ENCODE measurements around the gene ERP29.
"Not testable (repeated sequence)": the region's sequence is repeated elsewhere in the genome, so short reads cannot be mapped to it uniquely, and the experiment has no call there.

The ERP29 gene

DNA sequence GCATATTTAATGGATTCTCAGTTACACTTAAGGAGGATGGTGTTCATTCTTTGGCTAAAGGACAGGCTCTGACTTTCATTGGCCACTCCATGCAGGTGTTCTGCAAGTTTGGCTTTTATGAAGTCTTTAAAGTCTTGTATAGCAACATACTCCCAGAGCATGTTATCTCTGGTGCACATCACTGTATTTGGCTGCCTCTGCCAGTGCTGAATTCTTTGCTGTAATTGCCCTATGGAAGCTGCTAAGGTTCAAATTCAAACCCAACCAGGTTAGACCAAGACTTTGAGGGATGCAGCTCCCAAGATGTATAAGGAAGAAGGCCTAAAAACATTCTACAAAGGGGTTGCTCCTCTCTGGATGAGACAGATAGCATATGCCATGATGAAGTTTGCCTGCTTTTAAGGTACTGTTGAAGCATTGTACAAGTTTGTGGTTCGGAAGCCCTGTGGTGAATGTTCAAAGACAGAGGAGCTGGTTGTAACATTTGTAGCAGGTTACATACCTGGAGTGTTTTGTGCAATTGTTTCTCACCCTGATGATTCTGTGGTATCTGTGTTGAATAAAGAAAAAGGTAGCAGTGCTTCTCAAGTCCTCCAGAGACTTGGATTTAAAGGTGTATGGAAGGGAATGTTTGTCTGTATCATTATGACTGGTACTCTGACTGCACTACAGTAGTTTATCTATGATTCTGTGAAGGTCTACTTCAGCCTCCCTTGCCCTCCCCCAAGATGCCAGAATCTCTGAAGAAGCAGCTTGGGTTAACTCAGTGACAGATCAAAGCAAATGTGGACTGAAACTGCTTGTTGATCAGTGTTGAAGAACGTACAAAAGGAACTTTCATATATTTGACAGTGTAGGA is 19.7 kb upstream of the ERP29 start:
- TF ChIP-seq ZFX (IDR thresholded peaks at IDR 0.05; ENCODE audit: borderline replicate concordance): no peak
- TF ChIP-seq, protein P1, sequence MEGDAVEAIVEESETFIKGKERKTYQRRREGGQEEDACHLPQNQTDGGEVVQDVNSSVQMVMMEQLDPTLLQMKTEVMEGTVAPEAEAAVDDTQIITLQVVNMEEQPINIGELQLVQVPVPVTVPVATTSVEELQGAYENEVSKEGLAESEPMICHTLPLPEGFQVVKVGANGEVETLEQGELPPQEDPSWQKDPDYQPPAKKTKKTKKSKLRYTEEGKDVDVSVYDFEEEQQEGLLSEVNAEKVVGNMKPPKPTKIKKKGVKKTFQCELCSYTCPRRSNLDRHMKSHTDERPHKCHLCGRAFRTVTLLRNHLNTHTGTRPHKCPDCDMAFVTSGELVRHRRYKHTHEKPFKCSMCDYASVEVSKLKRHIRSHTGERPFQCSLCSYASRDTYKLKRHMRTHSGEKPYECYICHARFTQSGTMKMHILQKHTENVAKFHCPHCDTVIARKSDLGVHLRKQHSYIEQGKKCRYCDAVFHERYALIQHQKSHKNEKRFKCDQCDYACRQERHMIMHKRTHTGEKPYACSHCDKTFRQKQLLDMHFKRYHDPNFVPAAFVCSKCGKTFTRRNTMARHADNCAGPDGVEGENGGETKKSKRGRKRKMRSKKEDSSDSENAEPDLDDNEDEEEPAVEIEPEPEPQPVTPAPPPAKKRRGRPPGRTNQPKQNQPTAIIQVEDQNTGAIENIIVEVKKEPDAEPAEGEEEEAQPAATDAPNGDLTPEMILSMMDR (IDR thresholded peaks at IDR 0.05): no peak
- H3K27ac ChIP-seq: no peak overlapping the region

DNA sequence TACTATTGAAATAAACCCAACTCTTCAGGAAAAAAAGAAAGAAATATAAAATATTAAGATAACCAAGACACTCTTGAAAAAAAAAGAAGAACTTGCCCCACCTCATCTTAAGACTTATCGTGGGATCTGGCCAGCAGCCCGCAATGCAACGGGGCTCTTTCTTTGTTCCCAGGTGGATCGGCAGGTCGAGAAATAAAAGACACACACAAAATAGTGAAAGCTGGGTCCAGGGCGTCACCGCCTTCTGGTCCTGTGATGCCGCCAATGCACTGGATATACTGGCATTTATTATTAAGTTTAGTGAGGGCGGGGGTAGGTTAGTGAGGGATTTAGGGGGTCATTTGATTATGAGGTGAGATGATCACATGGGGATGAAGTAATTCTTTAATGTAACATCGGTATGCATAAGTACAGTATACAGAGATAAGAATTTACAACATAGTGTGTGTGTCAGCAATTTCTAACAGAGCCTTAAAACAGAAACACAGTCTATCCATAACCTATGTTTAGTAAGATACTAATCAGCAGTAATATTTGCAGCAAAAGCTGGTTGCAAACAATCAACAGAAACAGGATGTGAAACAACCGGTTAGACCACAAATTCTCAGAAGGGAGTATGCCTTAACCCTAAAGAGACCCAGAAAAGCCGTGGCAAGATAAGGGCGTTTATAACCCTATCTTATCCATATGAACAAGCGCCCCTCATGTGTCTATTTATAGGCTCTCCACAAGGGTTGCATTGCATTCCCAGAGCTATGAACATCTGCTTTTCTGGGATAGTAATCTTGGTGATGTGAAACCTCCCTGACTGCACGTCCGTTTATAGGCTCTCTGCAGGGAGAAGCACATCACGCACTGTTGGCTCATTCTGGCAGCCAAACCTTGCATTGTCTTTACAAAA is 18.8 kb upstream of the ERP29 start:
- H3K27ac ChIP-seq: not testable (repeated sequence)

DNA sequence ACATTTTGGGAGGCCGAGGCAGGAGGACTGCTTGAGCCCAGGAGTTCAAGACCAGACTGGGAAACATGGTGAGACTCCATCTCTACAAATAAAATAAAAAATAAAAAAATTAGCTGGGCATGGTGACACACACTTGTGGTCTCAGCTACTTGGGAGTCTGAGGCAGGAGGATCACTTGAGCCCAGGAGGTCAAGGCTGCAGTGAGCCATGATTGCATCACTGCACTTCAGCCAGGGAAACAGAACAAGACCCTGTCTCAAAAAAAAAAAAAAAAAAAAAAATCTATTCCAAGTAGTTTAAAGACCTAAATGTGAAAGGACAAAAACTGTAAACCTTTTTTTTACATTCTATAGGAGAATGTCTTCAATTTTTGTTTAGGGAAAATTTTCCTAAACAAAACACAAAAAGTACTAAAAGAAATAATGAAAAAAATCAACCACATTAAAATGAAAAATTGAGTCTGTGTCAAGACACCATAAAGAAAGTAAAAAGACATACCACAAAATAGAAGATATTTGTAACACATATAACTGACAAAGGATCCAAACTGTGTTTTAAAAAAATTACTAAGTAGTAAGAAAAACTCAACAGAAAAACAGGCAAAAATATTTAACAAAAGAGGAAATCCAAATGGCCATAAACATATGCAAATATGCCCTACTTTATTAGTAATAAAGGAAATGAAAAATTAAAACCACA is 17.3 kb upstream of the ERP29 start:
- no peak overlapping the region for H3K27ac ChIP-seq
- TF ChIP-seq, protein P1 (IDR thresholded peaks at IDR 0.05): no peak
- no peak for TF ChIP-seq ZFX (IDR thresholded peaks at IDR 0.05; ENCODE audit: borderline replicate concordance)

GRCh38 chr12:111997300-111997699 is 15.9 kb upstream of the ERP29 start:
- H3K27ac ChIP-seq: no peak overlapping the region
- TF ChIP-seq, protein P1 (IDR thresholded peaks at IDR 0.05): no peak
- TF ChIP-seq ZFX (IDR thresholded peaks at IDR 0.05; ENCODE audit: borderline replicate concordance): no peak

DNA sequence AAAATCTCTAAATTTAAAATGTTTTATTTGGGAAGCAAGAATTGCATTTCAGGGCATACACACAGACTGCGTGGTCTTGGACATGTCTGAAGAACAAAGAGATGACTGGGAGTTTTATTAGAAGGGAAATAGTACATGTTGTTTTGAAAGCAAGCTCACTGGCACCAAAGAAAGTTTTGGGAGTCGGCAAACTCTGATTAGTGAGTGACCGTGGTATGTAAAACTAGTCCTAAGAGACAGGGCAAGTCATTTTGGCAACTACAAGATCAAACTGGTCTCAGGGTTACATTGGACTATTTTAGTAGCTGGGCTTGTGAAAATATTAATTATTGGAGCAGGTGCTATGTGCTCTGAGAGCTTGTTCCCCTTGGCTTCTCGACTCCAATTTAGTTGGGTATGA is 15.2 kb upstream of the ERP29 start:
- no peak overlapping the region for H3K27ac ChIP-seq
- TF ChIP-seq, protein P1 (IDR thresholded peaks at IDR 0.05): no peak
- TF ChIP-seq ZFX (IDR thresholded peaks at IDR 0.05; ENCODE audit: borderline replicate concordance): no peak

GRCh38 chr12:111999129-111999528 is 14.1 kb upstream of the ERP29 start:
- not testable (repeated sequence) for H3K27ac ChIP-seq

- TF ChIP-seq, protein P1 (IDR thresholded peaks at IDR 0.05): no peak
- no peak for TF ChIP-seq ZFX (IDR thresholded peaks at IDR 0.05; ENCODE audit: borderline replicate concordance)
- no peak overlapping the region for H3K27ac ChIP-seq
Observed at GRCh38 chr12:112000820-112001219, 12.4 kb upstream of the ERP29 start.

- TF ChIP-seq, protein P1 (IDR thresholded peaks at IDR 0.05): no peak
- no peak for TF ChIP-seq ZFX (IDR thresholded peaks at IDR 0.05; ENCODE audit: borderline replicate concordance)
- H3K27ac ChIP-seq: no peak overlapping the region
Observed at GRCh38 chr12:112001576-112001975, 11.7 kb upstream of the ERP29 start.
